ENCODE measurements around the gene FNDC3B.

DNA sequence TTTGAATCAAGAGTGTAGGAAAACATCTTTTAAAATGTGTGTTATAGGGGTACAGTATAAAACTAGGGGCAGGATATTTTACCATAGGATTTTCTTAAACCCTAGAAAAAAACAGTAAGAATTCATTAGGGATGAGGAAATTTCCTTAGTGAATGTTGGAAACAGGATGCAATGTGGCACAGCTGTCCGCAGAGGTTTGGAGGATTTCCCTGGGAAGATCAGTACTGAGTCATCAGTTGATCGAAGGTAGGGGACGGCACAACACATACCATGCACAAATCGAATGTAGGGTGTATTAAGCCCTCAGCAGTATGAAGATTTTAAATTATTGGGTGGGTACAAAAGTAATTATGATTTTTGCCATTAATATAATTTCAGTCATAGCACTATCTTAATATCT lies 49.9 kb downstream of the FNDC3B start:
- TF ChIP-seq BHLHE40 (IDR thresholded peaks at IDR 0.05; ENCODE audit: low read length): no peak
- TF ChIP-seq PHB2 (IDR thresholded peaks at IDR 0.05; ENCODE audit: low read depth): no peak
- no peak for TF ChIP-seq SREBF2 (CRISPR knock-in tag; IDR thresholded peaks at IDR 0.05)
- TF ChIP-seq, protein P1, sequence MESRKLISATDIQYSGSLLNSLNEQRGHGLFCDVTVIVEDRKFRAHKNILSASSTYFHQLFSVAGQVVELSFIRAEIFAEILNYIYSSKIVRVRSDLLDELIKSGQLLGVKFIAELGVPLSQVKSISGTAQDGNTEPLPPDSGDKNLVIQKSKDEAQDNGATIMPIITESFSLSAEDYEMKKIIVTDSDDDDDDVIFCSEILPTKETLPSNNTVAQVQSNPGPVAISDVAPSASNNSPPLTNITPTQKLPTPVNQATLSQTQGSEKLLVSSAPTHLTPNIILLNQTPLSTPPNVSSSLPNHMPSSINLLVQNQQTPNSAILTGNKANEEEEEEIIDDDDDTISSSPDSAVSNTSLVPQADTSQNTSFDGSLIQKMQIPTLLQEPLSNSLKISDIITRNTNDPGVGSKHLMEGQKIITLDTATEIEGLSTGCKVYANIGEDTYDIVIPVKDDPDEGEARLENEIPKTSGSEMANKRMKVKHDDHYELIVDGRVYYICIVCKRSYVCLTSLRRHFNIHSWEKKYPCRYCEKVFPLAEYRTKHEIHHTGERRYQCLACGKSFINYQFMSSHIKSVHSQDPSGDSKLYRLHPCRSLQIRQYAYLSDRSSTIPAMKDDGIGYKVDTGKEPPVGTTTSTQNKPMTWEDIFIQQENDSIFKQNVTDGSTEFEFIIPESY (CRISPR knock-in tag; IDR thresholded peaks at IDR 0.05): no peak
- no peak for TF ChIP-seq ZNF3 (CRISPR knock-in tag; IDR thresholded peaks at IDR 0.05)
- TF ChIP-seq, protein P2, sequence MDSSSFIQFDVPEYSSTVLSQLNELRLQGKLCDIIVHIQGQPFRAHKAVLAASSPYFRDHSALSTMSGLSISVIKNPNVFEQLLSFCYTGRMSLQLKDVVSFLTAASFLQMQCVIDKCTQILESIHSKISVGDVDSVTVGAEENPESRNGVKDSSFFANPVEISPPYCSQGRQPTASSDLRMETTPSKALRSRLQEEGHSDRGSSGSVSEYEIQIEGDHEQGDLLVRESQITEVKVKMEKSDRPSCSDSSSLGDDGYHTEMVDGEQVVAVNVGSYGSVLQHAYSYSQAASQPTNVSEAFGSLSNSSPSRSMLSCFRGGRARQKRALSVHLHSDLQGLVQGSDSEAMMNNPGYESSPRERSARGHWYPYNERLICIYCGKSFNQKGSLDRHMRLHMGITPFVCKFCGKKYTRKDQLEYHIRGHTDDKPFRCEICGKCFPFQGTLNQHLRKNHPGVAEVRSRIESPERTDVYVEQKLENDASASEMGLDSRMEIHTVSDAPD (CRISPR knock-in tag; IDR thresholded peaks at IDR 0.05): no peak
- no peak for TF ChIP-seq POLR2AphosphoS5 (IDR thresholded peaks at IDR 0.05; ENCODE audit: control insufficient read depth, insufficient read depth, low read depth, low read length)
- TF ChIP-seq ZKSCAN8 (CRISPR knock-in tag; IDR thresholded peaks at IDR 0.05): no peak
- TF ChIP-seq EZH2 (IDR thresholded peaks at IDR 0.05; ENCODE audit: borderline replicate concordance, low read depth, low read length): no peak
- TF ChIP-seq SMC3 (conservative IDR thresholded peaks at IDR 0.05; ENCODE audit: insufficient read depth, low read depth, low read length): no peak
- no peak for TF ChIP-seq ZNF696 (CRISPR knock-in tag; conservative IDR thresholded peaks at IDR 0.05)
- TF ChIP-seq, protein P3, sequence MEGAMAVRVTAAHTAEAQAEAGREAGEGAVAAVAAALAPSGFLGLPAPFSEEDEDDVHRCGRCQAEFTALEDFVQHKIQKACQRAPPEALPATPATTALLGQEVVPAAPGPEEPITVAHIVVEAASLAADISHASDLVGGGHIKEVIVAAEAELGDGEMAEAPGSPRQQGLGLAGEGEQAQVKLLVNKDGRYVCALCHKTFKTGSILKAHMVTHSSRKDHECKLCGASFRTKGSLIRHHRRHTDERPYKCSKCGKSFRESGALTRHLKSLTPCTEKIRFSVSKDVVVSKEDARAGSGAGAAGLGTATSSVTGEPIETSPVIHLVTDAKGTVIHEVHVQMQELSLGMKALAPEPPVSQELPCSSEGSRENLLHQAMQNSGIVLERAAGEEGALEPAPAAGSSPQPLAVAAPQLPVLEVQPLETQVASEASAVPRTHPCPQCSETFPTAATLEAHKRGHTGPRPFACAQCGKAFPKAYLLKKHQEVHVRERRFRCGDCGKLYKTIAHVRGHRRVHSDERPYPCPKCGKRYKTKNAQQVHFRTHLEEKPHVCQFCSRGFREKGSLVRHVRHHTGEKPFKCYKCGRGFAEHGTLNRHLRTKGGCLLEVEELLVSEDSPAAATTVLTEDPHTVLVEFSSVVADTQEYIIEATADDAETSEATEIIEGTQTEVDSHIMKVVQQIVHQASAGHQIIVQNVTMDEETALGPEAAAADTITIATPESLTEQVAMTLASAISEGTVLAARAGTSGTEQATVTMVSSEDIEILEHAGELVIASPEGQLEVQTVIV (CRISPR knock-in tag; IDR thresholded peaks at IDR 0.05; ENCODE audit: borderline replicate concordance): no peak
- TF ChIP-seq, protein P4, sequence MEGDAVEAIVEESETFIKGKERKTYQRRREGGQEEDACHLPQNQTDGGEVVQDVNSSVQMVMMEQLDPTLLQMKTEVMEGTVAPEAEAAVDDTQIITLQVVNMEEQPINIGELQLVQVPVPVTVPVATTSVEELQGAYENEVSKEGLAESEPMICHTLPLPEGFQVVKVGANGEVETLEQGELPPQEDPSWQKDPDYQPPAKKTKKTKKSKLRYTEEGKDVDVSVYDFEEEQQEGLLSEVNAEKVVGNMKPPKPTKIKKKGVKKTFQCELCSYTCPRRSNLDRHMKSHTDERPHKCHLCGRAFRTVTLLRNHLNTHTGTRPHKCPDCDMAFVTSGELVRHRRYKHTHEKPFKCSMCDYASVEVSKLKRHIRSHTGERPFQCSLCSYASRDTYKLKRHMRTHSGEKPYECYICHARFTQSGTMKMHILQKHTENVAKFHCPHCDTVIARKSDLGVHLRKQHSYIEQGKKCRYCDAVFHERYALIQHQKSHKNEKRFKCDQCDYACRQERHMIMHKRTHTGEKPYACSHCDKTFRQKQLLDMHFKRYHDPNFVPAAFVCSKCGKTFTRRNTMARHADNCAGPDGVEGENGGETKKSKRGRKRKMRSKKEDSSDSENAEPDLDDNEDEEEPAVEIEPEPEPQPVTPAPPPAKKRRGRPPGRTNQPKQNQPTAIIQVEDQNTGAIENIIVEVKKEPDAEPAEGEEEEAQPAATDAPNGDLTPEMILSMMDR (IDR thresholded peaks at IDR 0.05 in 2 of 3, conservative IDR thresholded peaks at IDR 0.05 in 1 of 3; ENCODE audit: insufficient read depth in 2 of 3, low read depth in 1 of 3, low read length in 3 of 3): no peak
- no peak for TF ChIP-seq ZNF707 (CRISPR knock-in tag; conservative IDR thresholded peaks at IDR 0.05)
